H9 (cell line): ENCODE measurements around the gene KIF22. TPM values are rescaled to one million over a fixed set of nuclear protein-coding genes. Genes with fewer than 3 reads are reported as not detected.

ENCODE experiments used
- DNase-seq: peaks from one replicate; pipeline ENCODE4 v3.0.0-alpha.2; 2017
- H2AFZ ChIP-seq: one replicate; pipeline ENCODE4 v1.6.1; 2013; ENCODE audit warnings: mild to moderate bottlenecking, low read length, control low read depth, moderate library complexity
- H2AK5ac ChIP-seq: 2 replicates; pipeline ENCODE4 v1.6.1; 2013; ENCODE audit warnings: low read length, control low read depth, mixed read lengths; ENCODE audit not compliant: insufficient read length
- H2BK120ac ChIP-seq: one replicate; pipeline ENCODE4 v1.6.1; 2013; ENCODE audit warnings: low read depth, mild to moderate bottlenecking, low read length, control low read depth, inconsistent platforms; ENCODE audit not compliant: poor library complexity, severe bottlenecking
- H2BK12ac ChIP-seq: 2 replicates; pipeline ENCODE4 v1.6.1; 2013; ENCODE audit warnings: low read length, control low read depth, mixed read lengths, low read depth; ENCODE audit not compliant: insufficient read length
- H2BK15ac ChIP-seq: 2 replicates; pipeline ENCODE4 v1.6.1; 2013; ENCODE audit warnings: low read depth, low read length, control low read depth
- H2BK20ac ChIP-seq: one replicate; pipeline ENCODE4 v1.6.1; 2013; ENCODE audit warnings: low read depth, mild to moderate bottlenecking, low read length, control low read depth, inconsistent platforms; ENCODE audit not compliant: poor library complexity, severe bottlenecking
- H2BK5ac ChIP-seq: 2 replicates; pipeline ENCODE4 v1.6.1; 2013; ENCODE audit warnings: low read length, control low read depth, mixed read lengths; ENCODE audit not compliant: insufficient read length
- H3K14ac ChIP-seq: 2 replicates; pipeline ENCODE4 v1.6.1; 2013; ENCODE audit warnings: low read length, control low read depth; ENCODE audit not compliant: insufficient read depth
- H3K18ac ChIP-seq: 2 replicates; pipeline ENCODE4 v1.6.1; 2013; ENCODE audit warnings: low read depth, mild to moderate bottlenecking, mixed read lengths, low read length, control low read depth; ENCODE audit not compliant: insufficient read length
- H3K23ac ChIP-seq: 2 replicates; pipeline ENCODE4 v1.6.1; 2013; ENCODE audit warnings: low read length, control low read depth, mixed read lengths, low read depth; ENCODE audit not compliant: insufficient read length
- H3K23me2 ChIP-seq: 2 replicates; pipeline ENCODE4 v1.6.1; 2013; ENCODE audit warnings: low read depth, mild to moderate bottlenecking, mixed read lengths, low read length, control low read depth; ENCODE audit not compliant: insufficient read length, poor library complexity, severe bottlenecking
- H3K27ac ChIP-seq: 2 replicates; pipeline ENCODE4 v1.5.1; 2013; ENCODE audit warnings: low read length, control low read depth, mixed read lengths, low read depth; ENCODE audit not compliant: insufficient read length
- H3K27me3 ChIP-seq: 2 replicates; pipeline ENCODE4 v1.6.1; 2013; ENCODE audit warnings: low read length, control low read depth, inconsistent platforms; ENCODE audit not compliant: insufficient read depth
- H3K4ac ChIP-seq: 2 replicates; pipeline ENCODE4 v1.6.1; 2013; ENCODE audit warnings: low read depth, mild to moderate bottlenecking, control low read depth, inconsistent platforms, low read length, moderate library complexity
- H3K4me1 ChIP-seq: 2 replicates; pipeline ENCODE4 v1.6.1; 2013; ENCODE audit warnings: low read length, control low read depth, inconsistent platforms; ENCODE audit not compliant: insufficient read depth
- H3K4me2 ChIP-seq: 2 replicates; pipeline ENCODE4 v1.6.1; 2013; ENCODE audit warnings: low read length, control low read depth, mixed read lengths; ENCODE audit not compliant: insufficient read length, insufficient read depth
- H3K56ac ChIP-seq: 2 replicates; pipeline ENCODE4 v1.6.1; 2013; ENCODE audit warnings: low read depth, mild to moderate bottlenecking, mixed read lengths, low read length, control low read depth; ENCODE audit not compliant: insufficient read length
- H3K79me1 ChIP-seq: 2 replicates; pipeline ENCODE4 v1.6.1; 2013; ENCODE audit warnings: low read depth, mild to moderate bottlenecking, moderate library complexity, low read length, control low read depth, inconsistent platforms; ENCODE audit not compliant: insufficient read depth, poor library complexity, severe bottlenecking
- H3K79me2 ChIP-seq: 2 replicates; pipeline ENCODE4 v1.6.1; 2013; ENCODE audit warnings: low read length, control low read depth, inconsistent platforms; ENCODE audit not compliant: insufficient read depth
- H3K9ac ChIP-seq: 2 replicates; pipeline ENCODE4 v1.6.1; 2013; ENCODE audit warnings: low read length, control low read depth, mixed read lengths; ENCODE audit not compliant: insufficient read length; ENCODE audit errors: extremely low read depth
- H3K9me3 ChIP-seq: one replicate; pipeline ENCODE4 v1.6.1; 2013; ENCODE audit warnings: low read depth, low read length, inconsistent platforms; ENCODE audit not compliant: control insufficient read depth
- H3T11ph ChIP-seq: one replicate; pipeline ENCODE4 v1.6.1; 2013; ENCODE audit warnings: mild to moderate bottlenecking, low read length, control low read depth, inconsistent platforms
- H4K20me1 ChIP-seq: one replicate; pipeline ENCODE4 v1.6.1; 2013; ENCODE audit not compliant: control insufficient read depth, insufficient read length, insufficient read depth
- H4K5ac ChIP-seq: 2 replicates; pipeline ENCODE4 v1.6.1; 2013; ENCODE audit warnings: low read depth, mild to moderate bottlenecking, mixed read lengths, low read length, control low read depth; ENCODE audit not compliant: insufficient read length
- H4K8ac ChIP-seq: replicated peaks from 2 replicates; pipeline ENCODE4 v1.6.1; 2013; ENCODE audit warnings: low read length, control low read depth, mixed read lengths, low read depth; ENCODE audit not compliant: insufficient read length
- H4K91ac ChIP-seq: 2 replicates; pipeline ENCODE4 v1.6.1; 2013; ENCODE audit warnings: low read depth, mild to moderate bottlenecking, moderate library complexity, mixed read lengths, low read length, control low read depth; ENCODE audit not compliant: insufficient read length
- H3K27ac Mint-ChIP-seq, 3 experiments: 2 replicates in 2 of 3; 3 replicates in 1 of 3; pipeline ENCODE4 v1.8.0; 2020 to 2021; ENCODE audit warnings: mixed read lengths in 3 of 3, mild to moderate bottlenecking in 1 of 3, moderate library complexity in 1 of 3
- H3K27me3 Mint-ChIP-seq: 2 replicates; pipeline ENCODE4 v1.8.0; 2021; ENCODE audit warnings: low read depth, mild to moderate bottlenecking, moderate library complexity, mixed read lengths
- H3K36me3 Mint-ChIP-seq, 3 experiments: 2 replicates in 2 of 3; 3 replicates in 1 of 3; pipeline ENCODE4 v1.8.0; 2020 to 2021; ENCODE audit warnings: low read depth in 3 of 3, mixed read lengths in 3 of 3; ENCODE audit not compliant: insufficient read depth in 1 of 3
- H3K4me1 Mint-ChIP-seq, 2 experiments: 2 replicates each; pipeline ENCODE4 v1.8.0; 2020; ENCODE audit warnings: mixed read lengths in 2 of 2
- H3K4me3 Mint-ChIP-seq, 2 experiments: 2 replicates in 1 of 2; 3 replicates in 1 of 2; pipeline ENCODE4 v1.8.0; 2020 to 2021; ENCODE audit warnings: mild to moderate bottlenecking in 2 of 2, mixed read lengths in 2 of 2, moderate library complexity in 1 of 2
- H3K9me3 Mint-ChIP-seq, 2 experiments: 2 replicates in 1 of 2; 3 replicates in 1 of 2; pipeline ENCODE4 v1.8.0; 2020; ENCODE audit warnings: mild to moderate bottlenecking in 2 of 2, mixed read lengths in 2 of 2, moderate library complexity in 1 of 2
- CTCF ChIP-seq: fragments of 200-600 bp; sonication (generic); conservative IDR thresholded peaks from 3 replicates; pipeline ENCODE4 v1.8.0; 2021; ENCODE audit warnings: antibody characterized with exemption, mild to moderate bottlenecking
- WGBS: extraction: QIAGEN DNeasy Blood & Tissue Kit; methylation state at CpG from one replicate; pipeline ENCODE4 v1.1.7; 2013; ENCODE audit warnings: missing lambda C conversion rate, low lambda C conversion rate, mixed read lengths; ENCODE audit not compliant: insufficient read length; ENCODE audit errors: extremely low coverage; 5-methylcytosine and 5-hydroxymethylcytosine counted together
- total RNA-seq: library from RNA; stranded (reverse); gene quantifications from 2 replicates; pipeline ENCODE4 v1.2.1, GENCODE V29; 2021

KIF22 gene
- total RNA-seq, 1 experiment from 2014 or later = 151 TPM

- Histone ChIP-seq H3K27ac (no peak overlapping the region), H3K9me3 (no peaks in the 10 kb centered on the region), H4K5ac (no peak overlapping the region), H3K79me1 (no peaks in the 10 kb centered on the region), H2BK120ac (no peak overlapping the region), H3K4me1 (no peaks in the 10 kb centered on the region; the same call in 1 of the 2 replicates), H3K23ac (no peak overlapping the region), H2BK20ac (no peak overlapping the region), H3K56ac (no peak overlapping the region), H3K9ac (peak overlapping the region; percentile 10), H2BK15ac (no peak overlapping the region), H2BK5ac (no peak overlapping the region), H4K20me1 (no peaks in the 10 kb centered on the region), H3K23me2 (peaks cover 37% of the 10 kb centered on the region), H2BK12ac (no peak overlapping the region), H3K79me2 (peaks cover 2% of the 10 kb centered on the region; the same call in 1 of the 2 replicates), H4K91ac (no peak overlapping the region), H2AFZ (no peak overlapping the region), H3K18ac (no peak overlapping the region), H3K14ac (no peak overlapping the region; the same call in 1 of the 2 replicates), H4K8ac (no peak overlapping the region), H3K4ac (no peak overlapping the region), H3K27me3 (no peaks in the 10 kb centered on the region), H3T11ph (no peak overlapping the region), H2AK5ac (no peak overlapping the region), H3K4me2 (peak overlapping the region; percentile 85)
- Mint-ChIP-seq H3K4me1 (peaks cover 47 to 57% of the 10 kb centered on the region in 2 experiments), H3K36me3 (peaks cover 12 to 45% (median 20%) of the 10 kb centered on the region in 3 experiments), H3K27ac (peak overlapping the region; percentile 70 to 98 (median 94)), H3K9me3 (no peaks in the 10 kb centered on the region; a peak in 1 of 5 replicates), H3K4me3 (peak overlapping the region; percentile 85), H3K27me3 (no peaks in the 10 kb centered on the region; the same call in 1 of the 2 replicates)
- TF ChIP-seq CTCF = no peak
- no peak for DNase-seq
- no CpG with 5 or more reads among the region's 25 CpGs for WGBS
Measured at GRCh38 chr16:29808219-29808900, 17.8 kb downstream of the KIF22 start.
